HepG2 (cell line): ENCODE data around the gene ATP6V0D1. TPM values are rescaled to one million over a fixed set of nuclear protein-coding genes. Genes with fewer than 3 reads are reported as not detected.

Experiments
- CBX2 ChIP-seq, 2 experiments: fragments of 200-600 bp in 1 of 2; sonication (generic); formaldehyde crosslinking in 1 of 2; IDR thresholded peaks; 2 replicates each; pipeline versions ENCODE4 v1.7.0 to v1.8.1; 2018 to 2022; ENCODE audit warnings: low read depth in 2 of 2, low read length in 1 of 2, mild to moderate bottlenecking in 1 of 2, missing genetic modification reagents in 1 of 2
- CCAR2 ChIP-seq: fragments of 200-400 bp; formaldehyde crosslinking; optimal IDR thresholded peaks from 2 replicates; pipeline ENCODE3; 2018; ENCODE audit warnings: low read depth, mild to moderate bottlenecking, low read length, moderate library complexity
- CENPX ChIP-seq: sonication (generic); formaldehyde crosslinking; IDR thresholded peaks from 2 replicates; pipeline ENCODE4 v1.9.0; 2021; ENCODE audit warnings: mild to moderate bottlenecking, missing genetic modification reagents, moderate library complexity
- DNMT3B ChIP-seq: conservative IDR thresholded peaks from 2 replicates; pipeline ENCODE4 v1.6.1; 2016; ENCODE audit warnings: missing biosample characterization, control low read depth
- HOXA7 ChIP-seq: sonication (generic); formaldehyde crosslinking; IDR thresholded peaks from 2 replicates; pipeline ENCODE4 v1.8.1; 2022; ENCODE audit warnings: mild to moderate bottlenecking, missing genetic modification reagents, moderate library complexity
- IRF1 ChIP-seq: sonication (generic); formaldehyde crosslinking; IDR thresholded peaks from 2 replicates; pipeline ENCODE4 v1.4.0; 2020; ENCODE audit warnings: low read depth, mild to moderate bottlenecking, missing genetic modification reagents
- KLF12 ChIP-seq: sonication (generic); formaldehyde crosslinking; IDR thresholded peaks from 2 replicates; pipeline ENCODE4 v1.4.0; 2020; ENCODE audit warnings: missing genetic modification reagents, borderline replicate concordance
- MLX ChIP-seq: IDR thresholded peaks from 2 replicates; pipeline ENCODE4 v1.6.1; 2016
- NR0B2 ChIP-seq: sonication (generic); formaldehyde crosslinking; IDR thresholded peaks from 2 replicates; pipeline ENCODE4 v1.4.0; 2020; ENCODE audit warnings: mild to moderate bottlenecking, missing genetic modification reagents
- PTBP1 ChIP-seq: fragments of 200-400 bp; formaldehyde crosslinking; IDR thresholded peaks from 2 replicates; pipeline ENCODE4 v1.6.1; 2018; ENCODE audit warnings: low read length, low read depth; ENCODE audit not compliant: poor library complexity, severe bottlenecking
- RBM22 ChIP-seq: fragments of 200-400 bp; formaldehyde crosslinking; optimal IDR thresholded peaks from 2 replicates; pipeline ENCODE3; 2017; ENCODE audit warnings: mild to moderate bottlenecking, low read length, moderate library complexity
- SIN3A ChIP-seq: IDR thresholded peaks from 2 replicates; pipeline ENCODE4 v1.6.1; 2011; ENCODE audit warnings: low read depth, mild to moderate bottlenecking, control low read depth, low read length, borderline replicate concordance
- TBX3 ChIP-seq: fragments of 450-650 bp; IDR thresholded peaks from 2 replicates; pipeline ENCODE4 v1.6.1; 2017; ENCODE audit warnings: antibody characterized with exemption, mild to moderate bottlenecking, inconsistent platforms, borderline replicate concordance
- U2AF1 ChIP-seq: fragments of 200-400 bp; formaldehyde crosslinking; optimal IDR thresholded peaks from 2 replicates; pipeline ENCODE3; 2017; ENCODE audit warnings: mild to moderate bottlenecking, low read depth, low read length
- ZFP62 ChIP-seq: sonication (generic); formaldehyde crosslinking; IDR thresholded peaks from 2 replicates; pipeline ENCODE4 v1.4.0; 2020; ENCODE audit warnings: missing genetic modification reagents
- ZMYM4 ChIP-seq: sonication (generic); formaldehyde crosslinking; IDR thresholded peaks from 2 replicates; pipeline ENCODE4 v1.8.1; 2023; ENCODE audit warnings: mild to moderate bottlenecking, missing genetic modification reagents
- ZNF10 ChIP-seq: sonication (generic); formaldehyde crosslinking; IDR thresholded peaks from 2 replicates; pipeline ENCODE4 v1.4.0; 2020; ENCODE audit warnings: mild to moderate bottlenecking, low read depth, missing genetic modification reagents, borderline replicate concordance
- ZNF557 ChIP-seq: sonication (generic); formaldehyde crosslinking; IDR thresholded peaks from 2 replicates; pipeline ENCODE4 v1.4.0; 2020; ENCODE audit warnings: missing genetic modification reagents
- ZNF841 ChIP-seq: sonication (generic); formaldehyde crosslinking; IDR thresholded peaks from 2 replicates; pipeline ENCODE4 v1.8.1; 2023; ENCODE audit warnings: missing genetic modification reagents, borderline replicate concordance
- polyA plus RNA-seq, 8 experiments: library from polyadenylated mRNA; depleted of rRNA in 3 of 8; stranded (reverse) in 7 of 8; unstranded in 1 of 8; fragments of >200 nt; fragmentation: Illumina TruSeq in 4 of 8; extraction: Trizol in 4 of 8; gene quantifications; 2 replicates each; pipeline versions ENCODE4 v1.2.1 to v1.2.3, GENCODE V29; 2011 to 2016; ENCODE audit warnings: low read depth in 4 of 8, missing spikeins in 1 of 8, mixed read lengths in 1 of 8; ENCODE audit not compliant: insufficient read depth in 1 of 8
- total RNA-seq, 5 experiments: library from RNA; depleted of rRNA; stranded (reverse); fragments of >200 nt; fragmentation: Illumina TruSeq; extraction: Trizol; gene quantifications; 2 replicates each; pipeline ENCODE4 v1.2.3, GENCODE V29; 2016; ENCODE audit warnings: low read depth in 1 of 5
- TF ChIP-seq, protein P1 (sequence below): sonication (generic); formaldehyde crosslinking; IDR thresholded peaks from 2 replicates; pipeline ENCODE4 v1.5.0; 2020; ENCODE audit warnings: missing genetic modification reagents, mild to moderate bottlenecking, borderline replicate concordance
- TF ChIP-seq, protein P2 (sequence below): sonication (generic); formaldehyde crosslinking; conservative IDR thresholded peaks from 2 replicates; pipeline ENCODE4 v1.8.1; 2023; ENCODE audit warnings: missing genetic modification reagents
- TF ChIP-seq, protein P3 (sequence below): sonication (generic); formaldehyde crosslinking; IDR thresholded peaks from 2 replicates; pipeline ENCODE4 v1.5.1; 2020; ENCODE audit warnings: missing genetic modification reagents, mild to moderate bottlenecking, borderline replicate concordance

ATP6V0D1 gene
- total and polyA plus RNA-seq, 2 of the 13 experiments (the other 11 are each of a cell fraction or from before 2014, with no cell fraction given) = 51.1 to 61.3 TPM

- TF ChIP-seq NR0B2 = no peak
- no peak for TF ChIP-seq ZNF10 (CRISPR knock-in tag)
- no peak for TF ChIP-seq PTBP1
- TF ChIP-seq SIN3A = peak; percentile 52; the same call in 1 of the 2 replicates
- no peak for TF ChIP-seq RBM22
- no peak for TF ChIP-seq IRF1 (CRISPR knock-in tag)
- TF ChIP-seq MLX (CRISPR knock-in tag) = no peak
- 0 out of 2 replicates have a peak, but pooled peaks have one; percentile 61 for TF ChIP-seq KLF12 (CRISPR knock-in tag)
- TF ChIP-seq TBX3 = no peak
- no peak for TF ChIP-seq DNMT3B (CRISPR knock-in tag)
- TF ChIP-seq HOXA7 (CRISPR knock-in tag) = no peak
- peak; percentile 56; the same call in 1 of the 2 replicates for TF ChIP-seq ZMYM4 (CRISPR knock-in tag)
- TF ChIP-seq CBX2 (IDR thresholded peaks at IDR 0.05; ENCODE audit: low read depth, low read length) = no peak
- 0 out of 2 replicates have a peak, but pooled peaks have one; percentile 17 for TF ChIP-seq CBX2 (CRISPR knock-in tag; IDR thresholded peaks at IDR 0.05; ENCODE audit: low read depth)
- no peak for TF ChIP-seq ZNF557 (CRISPR knock-in tag)
- TF ChIP-seq, protein P1, sequence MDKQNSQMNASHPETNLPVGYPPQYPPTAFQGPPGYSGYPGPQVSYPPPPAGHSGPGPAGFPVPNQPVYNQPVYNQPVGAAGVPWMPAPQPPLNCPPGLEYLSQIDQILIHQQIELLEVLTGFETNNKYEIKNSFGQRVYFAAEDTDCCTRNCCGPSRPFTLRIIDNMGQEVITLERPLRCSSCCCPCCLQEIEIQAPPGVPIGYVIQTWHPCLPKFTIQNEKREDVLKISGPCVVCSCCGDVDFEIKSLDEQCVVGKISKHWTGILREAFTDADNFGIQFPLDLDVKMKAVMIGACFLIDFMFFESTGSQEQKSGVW (CRISPR knock-in tag) = no peak
- TF ChIP-seq, protein P2, sequence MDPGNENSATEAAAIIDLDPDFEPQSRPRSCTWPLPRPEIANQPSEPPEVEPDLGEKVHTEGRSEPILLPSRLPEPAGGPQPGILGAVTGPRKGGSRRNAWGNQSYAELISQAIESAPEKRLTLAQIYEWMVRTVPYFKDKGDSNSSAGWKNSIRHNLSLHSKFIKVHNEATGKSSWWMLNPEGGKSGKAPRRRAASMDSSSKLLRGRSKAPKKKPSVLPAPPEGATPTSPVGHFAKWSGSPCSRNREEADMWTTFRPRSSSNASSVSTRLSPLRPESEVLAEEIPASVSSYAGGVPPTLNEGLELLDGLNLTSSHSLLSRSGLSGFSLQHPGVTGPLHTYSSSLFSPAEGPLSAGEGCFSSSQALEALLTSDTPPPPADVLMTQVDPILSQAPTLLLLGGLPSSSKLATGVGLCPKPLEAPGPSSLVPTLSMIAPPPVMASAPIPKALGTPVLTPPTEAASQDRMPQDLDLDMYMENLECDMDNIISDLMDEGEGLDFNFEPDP (CRISPR knock-in tag) = no peak
- no peak for TF ChIP-seq CCAR2
- no peak for TF ChIP-seq U2AF1
- no peak for TF ChIP-seq CENPX (CRISPR knock-in tag)
- TF ChIP-seq ZNF841 (CRISPR knock-in tag) = no peak
- TF ChIP-seq, protein P3, sequence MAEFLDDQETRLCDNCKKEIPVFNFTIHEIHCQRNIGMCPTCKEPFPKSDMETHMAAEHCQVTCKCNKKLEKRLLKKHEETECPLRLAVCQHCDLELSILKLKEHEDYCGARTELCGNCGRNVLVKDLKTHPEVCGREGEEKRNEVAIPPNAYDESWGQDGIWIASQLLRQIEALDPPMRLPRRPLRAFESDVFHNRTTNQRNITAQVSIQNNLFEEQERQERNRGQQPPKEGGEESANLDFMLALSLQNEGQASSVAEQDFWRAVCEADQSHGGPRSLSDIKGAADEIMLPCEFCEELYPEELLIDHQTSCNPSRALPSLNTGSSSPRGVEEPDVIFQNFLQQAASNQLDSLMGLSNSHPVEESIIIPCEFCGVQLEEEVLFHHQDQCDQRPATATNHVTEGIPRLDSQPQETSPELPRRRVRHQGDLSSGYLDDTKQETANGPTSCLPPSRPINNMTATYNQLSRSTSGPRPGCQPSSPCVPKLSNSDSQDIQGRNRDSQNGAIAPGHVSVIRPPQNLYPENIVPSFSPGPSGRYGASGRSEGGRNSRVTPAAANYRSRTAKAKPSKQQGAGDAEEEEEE (CRISPR knock-in tag) = no peak
- TF ChIP-seq ZFP62 (CRISPR knock-in tag) = peak; percentile 79; the same call in 1 of the 2 replicates
Measured at GRCh38 chr16:67415872-67416793, 64.8 kb downstream of the ATP6V0D1 start, which contains the start of gene ZDHHC1 (continued).
